ENCODE measurements around the gene GPHB5.

Gene GPHB5

GRCh38 chr14:63295231-63295685, 23.5 kb downstream of the GPHB5 start:
- no peak for TF ChIP-seq CTCF (IDR thresholded peaks at IDR 0.05; ENCODE audit: insufficient read depth, low read depth, low read length, missing control alignments)
- DNase-seq (ENCODE audit: low read depth) = peak; percentile 64
- peak overlapping the region; percentile 49 for H3K4me3 ChIP-seq (ENCODE audit: low read depth, low read length)

- no peak overlapping the region for H3K4me3 ChIP-seq (ENCODE audit: low read depth, low read length)
- DNase-seq (ENCODE audit: low read depth) = no peak
- no peak for TF ChIP-seq CTCF (IDR thresholded peaks at IDR 0.05; ENCODE audit: insufficient read depth, low read depth, low read length, missing control alignments)
Measured at GRCh38 chr14:63292805-63293204, 25.9 kb downstream of the GPHB5 start.

- no peak for TF ChIP-seq CTCF (IDR thresholded peaks at IDR 0.05; ENCODE audit: insufficient read depth, low read depth, low read length, missing control alignments)
- no peak overlapping the region for H3K4me3 ChIP-seq (ENCODE audit: low read depth, low read length)
- no peak for DNase-seq (ENCODE audit: low read depth)
Measured at GRCh38 chr14:63290741-63291430, 27.8 kb downstream of the GPHB5 start.

GRCh38 chr14:63288853-63289252, 29.9 kb downstream of the GPHB5 start:
- DNase-seq (ENCODE audit: low read depth) = peak; percentile 60
- TF ChIP-seq CTCF (IDR thresholded peaks at IDR 0.05; ENCODE audit: insufficient read depth, low read depth, low read length, missing control alignments) = no peak
- no peak overlapping the region for H3K4me3 ChIP-seq (ENCODE audit: low read depth, low read length)

- no peak for DNase-seq (ENCODE audit: low read depth)
- no peak overlapping the region for H3K4me3 ChIP-seq (ENCODE audit: low read depth, low read length)
- TF ChIP-seq CTCF (IDR thresholded peaks at IDR 0.05; ENCODE audit: insufficient read depth, low read depth, low read length, missing control alignments) = no peak
Measured at GRCh38 chr14:63287666-63288483, 30.9 kb downstream of the GPHB5 start.

GRCh38 chr14:63286071-63286470, 32.7 kb downstream of the GPHB5 start:
- no peak for DNase-seq (ENCODE audit: low read depth)
- no peak for TF ChIP-seq CTCF (IDR thresholded peaks at IDR 0.05; ENCODE audit: insufficient read depth, low read depth, low read length, missing control alignments)
- H3K4me3 ChIP-seq (ENCODE audit: low read depth, low read length) = no peak overlapping the region
